Measurements from ENCODE around the gene PRR30. TPM values are rescaled to one million over a fixed set of nuclear protein-coding genes. Genes with fewer than 3 reads are reported as not detected.

Gene PRR30
- total RNA-seq, 1 donor from 2014 or later: not detected

GRCh38 chr2:27145682-27146081 is 6.5 kb upstream of the PRR30 start:
- Histone ChIP-seq H3K4me3 (ENCODE audit: low read depth, low read length) (no peak overlapping the region), H3K36me3 (ENCODE audit: control insufficient read depth, insufficient read depth, low read length) (no peaks in the 10 kb centered on the region), H3K27me3 (ENCODE audit: control insufficient read depth, insufficient read depth, low read length) (no peaks in the 10 kb centered on the region)
- no peak for FAIRE-seq
- no peak for DNase-seq (ENCODE audit: low read depth)
- TF ChIP-seq CTCF (IDR thresholded peaks at IDR 0.05; ENCODE audit: insufficient read depth, low read length, severe bottlenecking): no peak

- no peak for FAIRE-seq
- Histone ChIP-seq H3K27me3 (ENCODE audit: control insufficient read depth, insufficient read depth, low read length) (no peaks in the 10 kb centered on the region), H3K36me3 (ENCODE audit: control insufficient read depth, insufficient read depth, low read length) (no peaks in the 10 kb centered on the region), H3K4me3 (ENCODE audit: low read depth, low read length) (no peak overlapping the region)
- TF ChIP-seq CTCF (IDR thresholded peaks at IDR 0.05; ENCODE audit: insufficient read depth, low read length, severe bottlenecking): no peak
- DNase-seq (ENCODE audit: low read depth): no peak
These were observed 4.1 kb upstream of the PRR30 start for GRCh38 chr2:27143285-27143684.

- no peak for DNase-seq (ENCODE audit: low read depth)
- TF ChIP-seq CTCF (IDR thresholded peaks at IDR 0.05; ENCODE audit: insufficient read depth, low read length, severe bottlenecking): no peak
- H3K27me3 ChIP-seq (ENCODE audit: control insufficient read depth, insufficient read depth, low read length): peaks cover 2% of the 10 kb centered on the region
- FAIRE-seq: no peak
- no peaks in the 10 kb centered on the region for H3K36me3 ChIP-seq (ENCODE audit: control insufficient read depth, insufficient read depth, low read length)
- no peak overlapping the region for H3K4me3 ChIP-seq (ENCODE audit: low read depth, low read length)
These were observed 1.1 kb downstream of the PRR30 start for GRCh38 chr2:27138111-27138510.

GRCh38 chr2:27137322-27137935 is 1.8 kb downstream of the PRR30 start:
- FAIRE-seq: no peak
- DNase-seq (ENCODE audit: low read depth): no peak
- no peak for TF ChIP-seq CTCF (IDR thresholded peaks at IDR 0.05; ENCODE audit: insufficient read depth, low read length, severe bottlenecking)
- peaks cover under 1% of the 10 kb centered on the region for H3K36me3 ChIP-seq (ENCODE audit: control insufficient read depth, insufficient read depth, low read length)
- H3K4me3 ChIP-seq (ENCODE audit: low read depth, low read length): no peak overlapping the region
- H3K27me3 ChIP-seq (ENCODE audit: control insufficient read depth, insufficient read depth, low read length): peaks cover 2% of the 10 kb centered on the region

- Histone ChIP-seq H3K36me3 (ENCODE audit: control insufficient read depth, insufficient read depth, low read length) (peaks cover 6% of the 10 kb centered on the region), H3K27me3 (ENCODE audit: control insufficient read depth, insufficient read depth, low read length) (peaks cover 2% of the 10 kb centered on the region), H3K4me3 (ENCODE audit: low read depth, low read length) (no peak overlapping the region)
- FAIRE-seq (no peak), DNase-seq (ENCODE audit: low read depth) (no peak)
- TF ChIP-seq CTCF (IDR thresholded peaks at IDR 0.05; ENCODE audit: insufficient read depth, low read length, severe bottlenecking): no peak
These were observed 2.5 kb downstream of the PRR30 start for GRCh38 chr2:27136751-27137150.

- no peak for TF ChIP-seq CTCF (IDR thresholded peaks at IDR 0.05; ENCODE audit: insufficient read depth, low read length, severe bottlenecking)
- FAIRE-seq: no peak
- DNase-seq (ENCODE audit: low read depth): no peak
- Histone ChIP-seq H3K4me3 (ENCODE audit: low read depth, low read length) (no peak overlapping the region), H3K36me3 (ENCODE audit: control insufficient read depth, insufficient read depth, low read length) (peaks cover 13% of the 10 kb centered on the region), H3K27me3 (ENCODE audit: control insufficient read depth, insufficient read depth, low read length) (peaks cover 2% of the 10 kb centered on the region)
These were observed 3.7 kb downstream of the PRR30 start for GRCh38 chr2:27135478-27135955.
